GM21717 (cell line): ENCODE results near the gene GNG7.
A peak's percentile ranks its signal among the peaks of the same experiment; 100 is the strongest.
"Not testable (repeated sequence)": the region's sequence is repeated elsewhere in the genome, so short reads cannot be mapped to it uniquely, and the experiment has no call there.

ENCODE experiments used
- ATAC-seq: cut with Tn5 transposase; IDR thresholded peaks from one replicate; pipeline ENCODE4 v1.9.1; 2021; ENCODE audit warnings: mild to moderate bottlenecking, moderate library complexity; ENCODE audit not compliant: unreplicated experiment

GNG7 gene

DNA sequence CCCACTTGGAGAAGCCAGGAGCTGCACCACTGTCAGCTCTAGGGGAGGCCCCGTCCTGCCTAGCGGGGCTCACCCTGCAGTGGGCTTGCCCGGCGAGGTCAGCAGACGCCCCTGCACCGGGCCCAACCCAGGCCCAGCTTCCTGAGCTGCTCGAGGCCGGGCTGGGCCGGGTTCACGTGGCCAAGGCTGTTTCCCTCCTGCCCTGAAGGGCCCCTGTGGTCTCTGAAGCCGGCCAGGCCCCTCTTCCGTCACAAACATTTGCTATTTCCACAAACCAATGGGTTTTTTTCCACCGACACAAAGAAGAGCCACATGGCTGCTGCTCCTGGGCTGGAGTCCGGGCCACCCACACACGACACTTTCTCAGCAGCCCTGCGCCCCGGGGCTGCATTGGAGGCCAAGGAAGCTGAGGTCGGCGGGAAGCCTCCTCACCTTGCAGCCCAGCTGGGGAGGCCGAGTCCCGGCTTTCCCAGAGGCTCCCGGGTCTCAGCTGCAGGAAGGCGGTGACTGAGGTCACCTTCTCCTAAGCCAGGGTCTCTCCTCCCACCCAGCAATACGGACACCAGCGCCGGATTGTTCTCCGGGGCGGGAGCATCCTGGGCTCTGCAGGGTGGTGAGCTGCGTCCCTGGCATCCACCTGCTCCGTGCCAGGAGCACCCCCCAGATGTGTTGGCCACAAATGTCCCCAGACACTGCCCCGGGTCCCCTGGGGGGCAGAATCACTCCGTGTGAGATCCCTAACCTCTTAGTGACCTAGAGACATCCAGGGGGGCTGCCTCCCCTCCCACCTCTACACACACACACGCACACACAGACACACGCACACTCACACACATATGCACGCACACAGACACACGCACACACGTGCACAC lies 146.0 kb downstream of the GNG7 start:
- no peak for ATAC-seq

- no peak for ATAC-seq
These were observed 146.9 kb downstream of the GNG7 start for GRCh38 chr19:2555422-2556220.

GRCh38 chr19:2554856-2555255 lies 147.6 kb downstream of the GNG7 start:
- ATAC-seq, result no peak

- ATAC-seq, result no peak
These were observed 149.0 kb downstream of the GNG7 start for GRCh38 chr19:2553510-2553909.

DNA sequence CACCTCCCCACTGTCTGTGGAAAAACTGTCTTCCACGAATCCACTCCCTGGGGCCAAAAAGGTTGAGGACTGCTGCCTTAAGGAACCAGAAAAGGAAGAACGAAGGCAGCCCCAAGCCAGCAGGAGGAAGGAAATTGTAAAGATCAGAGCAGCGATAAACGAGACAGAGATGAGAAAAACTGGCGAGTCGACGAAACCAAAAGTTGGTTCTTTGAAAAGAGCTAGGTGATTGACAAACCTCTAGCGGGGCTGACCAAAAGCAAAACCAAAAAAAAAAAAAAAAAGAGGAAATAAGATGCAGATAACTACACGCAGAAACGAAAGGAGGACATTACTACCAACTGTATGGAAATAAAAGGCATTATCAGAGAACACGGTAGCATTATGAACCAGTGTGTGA lies 149.6 kb downstream of the GNG7 start:
- peak; percentile 54 for ATAC-seq

- ATAC-seq, result no peak
These were observed 150.7 kb downstream of the GNG7 start for GRCh38 chr19:2551864-2552185.

- ATAC-seq, result no peak
These were observed 151.2 kb downstream of the GNG7 start for GRCh38 chr19:2551172-2551863.

DNA sequence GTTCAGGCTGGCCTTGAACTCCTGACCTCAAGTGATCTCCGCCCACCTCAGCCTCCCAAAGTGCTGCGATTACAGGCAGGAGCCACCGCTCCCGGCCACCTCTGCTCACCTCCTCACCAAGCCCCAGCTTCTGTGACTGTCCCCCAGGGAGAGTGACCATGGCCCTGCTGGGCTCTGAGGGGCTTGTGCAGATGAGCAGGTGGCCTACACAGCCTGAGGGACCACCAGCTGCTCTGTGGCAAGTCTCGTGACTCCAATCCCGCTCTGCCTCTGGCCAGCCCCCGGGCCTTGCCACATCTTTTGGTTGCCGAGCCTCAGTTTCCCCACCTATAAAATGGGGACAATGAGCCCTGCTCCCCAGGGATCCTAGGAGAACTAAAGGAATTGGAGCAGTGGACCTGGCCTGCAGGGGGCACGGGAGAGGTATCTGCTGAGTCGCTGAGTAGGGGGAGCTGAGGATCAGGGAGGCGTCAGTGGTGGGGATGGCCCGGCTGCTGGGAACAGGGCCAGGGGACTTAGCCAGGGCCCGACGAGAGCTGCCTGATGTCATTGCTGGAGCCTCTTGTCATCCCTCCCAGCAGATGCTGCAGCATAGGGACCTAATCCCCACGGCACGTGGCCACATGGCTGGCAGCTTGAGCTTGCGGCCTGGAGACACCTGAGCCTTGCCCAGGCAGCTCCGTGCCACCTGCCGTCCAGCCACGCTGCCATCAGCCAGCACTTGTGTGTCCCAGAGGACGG lies 151.9 kb downstream of the GNG7 start:
- ATAC-seq, result no peak

DNA sequence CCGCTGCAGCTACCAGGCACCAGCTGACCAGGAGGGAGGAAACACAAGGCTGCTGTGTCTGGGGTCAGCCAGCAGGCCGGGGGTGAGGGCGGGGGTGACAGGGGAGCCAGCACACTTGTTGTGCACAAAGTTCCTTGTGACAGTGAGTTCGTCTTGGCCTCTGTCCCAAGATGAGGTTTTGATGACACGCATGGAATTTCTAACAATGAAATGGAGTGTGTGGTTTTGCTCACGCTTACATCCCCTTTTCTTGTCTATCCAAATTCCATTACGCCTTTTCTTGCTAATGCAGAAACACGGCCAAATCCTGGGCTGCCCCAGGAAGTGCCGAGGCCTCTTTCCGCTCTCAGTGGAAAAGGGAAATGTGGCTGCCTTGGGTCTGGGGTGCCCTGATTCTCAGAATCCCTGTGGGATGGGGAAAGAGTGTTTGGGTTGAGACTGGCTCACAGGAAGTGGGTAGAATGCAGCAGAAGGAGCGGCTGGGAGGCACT lies 152.7 kb downstream of the GNG7 start:
- ATAC-seq, result no peak

- ATAC-seq, result no peak
These were observed 153.5 kb downstream of the GNG7 start for GRCh38 chr19:2548966-2549365.

GRCh38 chr19:2547721-2548120 lies 154.8 kb downstream of the GNG7 start:
- ATAC-seq, result no peak

DNA sequence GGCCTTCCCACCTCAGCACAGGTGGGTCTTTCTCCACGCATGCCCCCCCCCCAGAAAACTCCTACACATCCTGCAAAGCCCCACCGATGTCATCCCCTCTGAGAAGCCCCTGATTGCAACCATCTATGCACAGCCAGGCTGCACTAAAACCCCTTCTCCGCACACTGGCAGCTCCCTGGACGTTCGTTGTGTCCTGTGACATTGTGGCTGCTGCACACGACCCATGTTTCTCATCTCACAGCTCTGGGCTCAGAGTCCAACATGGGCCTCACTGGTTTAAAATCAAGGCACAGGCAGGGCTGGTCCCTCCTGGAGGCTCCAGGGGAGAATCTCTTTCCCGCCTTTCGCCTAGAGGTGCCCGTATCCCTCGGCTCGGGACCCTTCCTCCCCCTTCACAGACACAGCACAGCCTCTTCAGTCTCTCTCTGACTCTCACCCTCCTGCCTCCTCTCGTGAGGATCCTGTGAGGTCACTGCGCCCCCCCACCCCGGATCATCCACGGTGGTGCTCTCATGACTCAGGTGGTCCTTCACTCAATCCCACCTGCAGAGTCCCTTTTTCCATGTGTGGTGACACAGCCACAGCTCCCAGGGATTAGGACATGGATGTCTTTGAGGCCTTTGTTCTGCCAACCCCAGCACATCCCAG lies 155.3 kb downstream of the GNG7 start:
- no peak for ATAC-seq

GRCh38 chr19:2546128-2547032 lies 156.1 kb downstream of the GNG7 start:
- ATAC-seq, result no peak

DNA sequence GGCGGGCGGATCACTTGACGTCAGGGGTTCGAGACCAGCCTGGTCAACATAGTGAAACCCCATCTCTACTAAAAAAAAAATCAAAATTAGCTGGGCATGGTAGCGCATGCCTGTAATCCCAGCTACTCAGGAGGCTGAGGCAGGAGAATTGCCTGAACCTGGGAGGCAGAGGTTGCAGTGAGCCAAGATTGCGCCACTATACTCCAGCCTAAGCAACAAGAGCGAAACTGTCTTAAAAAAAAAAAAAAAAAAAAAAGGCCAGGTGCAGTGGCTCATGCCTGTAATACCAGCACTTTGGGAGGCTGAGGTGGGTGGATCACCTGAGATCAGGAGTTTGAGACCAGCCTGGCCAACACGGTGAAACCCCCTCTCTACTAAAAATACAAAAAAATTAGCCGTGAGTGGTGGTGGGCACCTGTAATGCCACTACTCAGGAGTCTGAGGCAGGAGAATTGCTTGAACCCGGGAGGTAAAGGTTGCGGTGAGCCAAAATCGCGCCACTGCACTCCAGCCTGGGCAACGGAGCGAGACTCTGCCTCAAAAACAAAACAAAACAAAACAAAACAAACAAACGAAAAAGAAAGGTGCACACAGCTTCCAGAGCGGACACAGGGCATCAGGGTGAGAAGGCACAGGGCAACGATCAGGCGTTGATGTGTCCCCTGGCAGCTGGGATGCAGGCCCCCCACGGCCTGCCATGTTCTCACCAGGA lies 156.9 kb downstream of the GNG7 start:
- not testable (repeated sequence) for ATAC-seq

DNA sequence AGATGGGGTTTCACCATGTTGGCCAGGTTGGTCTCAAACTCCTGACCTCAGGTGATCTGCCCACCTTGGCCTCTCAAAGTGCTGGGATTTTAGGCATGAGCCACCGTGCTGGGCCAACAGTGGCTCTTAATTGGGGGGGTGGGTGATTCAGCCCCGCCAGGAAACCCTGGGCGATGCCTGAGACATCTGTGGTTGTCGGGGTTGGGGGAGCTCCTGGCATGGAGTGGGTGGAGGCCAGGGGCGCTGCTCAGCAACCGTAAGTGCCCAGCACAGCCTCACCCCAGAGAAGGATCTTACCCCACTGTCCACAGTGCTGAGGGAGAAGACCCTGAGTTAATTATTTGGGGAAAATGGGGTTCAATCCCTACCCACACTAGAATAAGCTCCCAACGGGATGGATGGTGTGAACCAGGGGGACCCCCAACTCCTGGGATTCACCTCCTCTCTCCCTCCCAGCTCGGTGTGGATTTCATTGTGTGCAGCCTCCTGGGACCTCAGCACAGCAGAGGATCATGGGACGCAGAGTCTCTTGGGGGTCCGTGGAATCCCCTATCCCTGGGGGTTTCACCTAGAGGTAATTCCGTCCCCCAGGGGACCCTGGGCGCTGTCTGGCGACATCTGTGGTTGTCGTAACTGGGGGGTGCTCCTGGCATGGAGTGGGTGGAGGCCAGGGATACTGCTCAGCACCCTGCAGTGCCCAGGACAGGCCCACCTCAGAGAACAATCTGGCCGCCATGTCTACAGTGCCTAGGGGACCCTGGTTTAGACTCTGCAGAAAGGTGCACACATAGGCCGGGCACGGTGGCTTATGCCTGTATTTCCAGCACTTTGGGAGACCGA lies 157.7 kb downstream of the GNG7 start:
- ATAC-seq, result no peak

DNA sequence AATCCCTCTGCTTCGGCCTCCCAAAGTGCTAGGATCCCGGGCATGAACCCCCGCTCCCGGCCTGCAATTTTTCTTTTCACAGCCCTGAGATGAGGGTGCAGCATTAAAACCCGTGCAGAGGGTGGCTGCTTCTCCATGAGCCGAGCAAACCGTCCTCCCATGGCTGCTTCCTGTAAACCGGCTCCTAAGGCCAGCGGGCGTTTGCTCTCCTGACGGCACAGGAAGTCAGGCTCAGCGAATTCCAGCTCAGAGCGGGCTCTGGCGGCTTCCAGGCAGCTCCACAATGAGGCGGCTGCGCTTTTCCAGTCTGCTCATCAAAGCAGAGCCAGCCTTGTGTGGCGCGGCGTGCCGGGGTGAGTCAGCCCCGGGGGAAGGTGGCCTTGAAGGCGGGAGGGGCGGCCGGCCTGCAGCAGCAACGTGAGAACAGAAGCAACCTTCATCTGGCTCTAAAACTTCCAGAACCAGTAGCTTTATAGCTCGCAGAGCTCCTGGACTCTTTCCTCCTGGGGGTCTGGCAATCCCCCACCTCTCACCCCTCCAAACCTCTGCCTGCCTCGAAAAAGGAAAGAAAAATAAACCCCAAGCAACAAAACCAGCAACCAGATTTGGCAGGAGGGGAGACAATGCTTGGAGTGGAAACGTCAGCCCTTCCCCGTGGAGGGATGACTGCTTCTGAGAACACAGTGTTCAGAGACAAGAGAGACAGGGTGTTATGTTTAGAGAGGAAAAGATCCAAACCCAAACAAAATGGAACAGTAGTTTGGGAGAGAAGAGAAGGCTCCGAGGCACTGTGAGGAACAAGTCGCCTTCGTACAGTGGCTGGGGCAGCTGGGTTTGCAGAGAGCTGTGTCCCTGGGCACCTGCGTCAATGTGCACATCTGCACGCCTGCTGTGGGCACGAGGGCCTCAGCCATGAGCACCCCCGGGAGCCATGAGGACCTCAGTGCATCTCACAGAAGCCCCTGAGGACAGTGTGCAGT lies 158.7 kb downstream of the GNG7 start:
- no peak for ATAC-seq

GRCh38 chr19:2543072-2543462 lies 159.4 kb downstream of the GNG7 start:
- ATAC-seq, result not testable (repeated sequence)
